Measurements from ENCODE around the gene SV2B.
"Not testable (repeated sequence)": the region's sequence is repeated elsewhere in the genome, so short reads cannot be mapped to it uniquely, and the experiment has no call there.

Gene SV2B

GRCh38 chr15:91316126-91316525 is 216.1 kb downstream of the SV2B start:
- no peak for DNase-seq (ENCODE audit: low read depth in 2 of 2)

GRCh38 chr15:91318516-91318915 is 218.5 kb downstream of the SV2B start:
- DNase-seq (ENCODE audit: low read depth in 2 of 2): no peak

GRCh38 chr15:91318931-91319330 is 218.9 kb downstream of the SV2B start:
- DNase-seq (ENCODE audit: low read depth in 2 of 2): no peak

GRCh38 chr15:91319371-91320059 is 219.5 kb downstream of the SV2B start:
- DNase-seq (ENCODE audit: low read depth in 2 of 2): no peak

GRCh38 chr15:91320101-91320500 is 220.0 kb downstream of the SV2B start:
- DNase-seq (ENCODE audit: low read depth in 2 of 2): no peak

GRCh38 chr15:91329914-91330313 is 229.9 kb downstream of the SV2B start:
- no peak for DNase-seq (ENCODE audit: low read depth in 2 of 2)

- DNase-seq (ENCODE audit: low read depth in 2 of 2): no peak
These were observed 231.5 kb downstream of the SV2B start for GRCh38 chr15:91331581-91331980.

- no peak for DNase-seq (ENCODE audit: low read depth in 2 of 2)
These were observed 235.6 kb downstream of the SV2B start for GRCh38 chr15:91335702-91336101.

- DNase-seq (ENCODE audit: low read depth in 2 of 2): no peak
These were observed 236.6 kb downstream of the SV2B start for GRCh38 chr15:91336687-91337086.

- DNase-seq (ENCODE audit: low read depth in 2 of 2): no peak
These were observed 238.7 kb downstream of the SV2B start for GRCh38 chr15:91338766-91339165.

GRCh38 chr15:91342097-91342496 is 242.0 kb downstream of the SV2B start:
- no peak for DNase-seq (ENCODE audit: low read depth in 2 of 2)

GRCh38 chr15:91344912-91345311 is 244.9 kb downstream of the SV2B start:
- DNase-seq (ENCODE audit: low read depth in 2 of 2): not testable (repeated sequence)

- no peak for DNase-seq (ENCODE audit: low read depth in 2 of 2)
These were observed 245.7 kb downstream of the SV2B start for GRCh38 chr15:91345736-91346135.

GRCh38 chr15:91346259-91346658 is 246.2 kb downstream of the SV2B start:
- DNase-seq (ENCODE audit: low read depth in 2 of 2): no peak

- no peak for DNase-seq (ENCODE audit: low read depth in 2 of 2)
These were observed 248.9 kb downstream of the SV2B start for GRCh38 chr15:91348752-91349500.
